ENCODE results near the gene C19orf33.

- TF ChIP-seq DNMT1 (IDR thresholded peaks at IDR 0.05) (no peak), YY1 (IDR thresholded peaks at IDR 0.05; ENCODE audit: borderline replicate concordance in 1 of 3, control insufficient read depth in 1 of 3, extremely low read depth in 1 of 3, insufficient read depth in 3 of 3, insufficient read length in 1 of 3, insufficient replicate concordance in 2 of 3, low read depth in 1 of 3, low read length in 2 of 3) (no peak), ZNF175 (CRISPR knock-in tag; IDR thresholded peaks at IDR 0.05; ENCODE audit: low read depth) (no peak), GABPA (tag; conservative IDR thresholded peaks at IDR 0.05; ENCODE audit: low read depth) (no peak), NFYB (IDR thresholded peaks at IDR 0.05; ENCODE audit: extremely low read depth, insufficient read length) (no peak), POLR2A (conservative IDR thresholded peaks at IDR 0.05) (peak; percentile 75), MNT (conservative IDR thresholded peaks at IDR 0.05) (no peak), ZBED1 (IDR thresholded peaks at IDR 0.05) (no peak), ELK1 (CRISPR knock-in tag; IDR thresholded peaks at IDR 0.05) (no peak), SIN3A (IDR thresholded peaks at IDR 0.05; ENCODE audit: borderline replicate concordance in 2 of 2, control insufficient read depth in 1 of 2, low read depth in 2 of 2, low read length in 2 of 2) (no peak), ARHGAP35 (IDR thresholded peaks at IDR 0.05; ENCODE audit: partially characterized antibody) (no peak), IRF2 (CRISPR knock-in tag; IDR thresholded peaks at IDR 0.05) (no peak), CHD1 (IDR thresholded peaks at IDR 0.05; ENCODE audit: low read length) (no peak)
- TF ChIP-seq, protein P1, sequence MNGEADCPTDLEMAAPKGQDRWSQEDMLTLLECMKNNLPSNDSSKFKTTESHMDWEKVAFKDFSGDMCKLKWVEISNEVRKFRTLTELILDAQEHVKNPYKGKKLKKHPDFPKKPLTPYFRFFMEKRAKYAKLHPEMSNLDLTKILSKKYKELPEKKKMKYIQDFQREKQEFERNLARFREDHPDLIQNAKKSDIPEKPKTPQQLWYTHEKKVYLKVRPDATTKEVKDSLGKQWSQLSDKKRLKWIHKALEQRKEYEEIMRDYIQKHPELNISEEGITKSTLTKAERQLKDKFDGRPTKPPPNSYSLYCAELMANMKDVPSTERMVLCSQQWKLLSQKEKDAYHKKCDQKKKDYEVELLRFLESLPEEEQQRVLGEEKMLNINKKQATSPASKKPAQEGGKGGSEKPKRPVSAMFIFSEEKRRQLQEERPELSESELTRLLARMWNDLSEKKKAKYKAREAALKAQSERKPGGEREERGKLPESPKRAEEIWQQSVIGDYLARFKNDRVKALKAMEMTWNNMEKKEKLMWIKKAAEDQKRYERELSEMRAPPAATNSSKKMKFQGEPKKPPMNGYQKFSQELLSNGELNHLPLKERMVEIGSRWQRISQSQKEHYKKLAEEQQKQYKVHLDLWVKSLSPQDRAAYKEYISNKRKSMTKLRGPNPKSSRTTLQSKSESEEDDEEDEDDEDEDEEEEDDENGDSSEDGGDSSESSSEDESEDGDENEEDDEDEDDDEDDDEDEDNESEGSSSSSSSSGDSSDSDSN (IDR thresholded peaks at IDR 0.05; ENCODE audit: borderline replicate concordance in 1 of 2, low read depth in 2 of 2, low read length in 2 of 2), result no peak
Measured at GRCh38 chr19:38304352-38304865, 358 bp downstream of the C19orf33 start.

Data from K562 (cell line).